Measurements from ENCODE around the gene CAMSAP1.

Gene CAMSAP1

DNA sequence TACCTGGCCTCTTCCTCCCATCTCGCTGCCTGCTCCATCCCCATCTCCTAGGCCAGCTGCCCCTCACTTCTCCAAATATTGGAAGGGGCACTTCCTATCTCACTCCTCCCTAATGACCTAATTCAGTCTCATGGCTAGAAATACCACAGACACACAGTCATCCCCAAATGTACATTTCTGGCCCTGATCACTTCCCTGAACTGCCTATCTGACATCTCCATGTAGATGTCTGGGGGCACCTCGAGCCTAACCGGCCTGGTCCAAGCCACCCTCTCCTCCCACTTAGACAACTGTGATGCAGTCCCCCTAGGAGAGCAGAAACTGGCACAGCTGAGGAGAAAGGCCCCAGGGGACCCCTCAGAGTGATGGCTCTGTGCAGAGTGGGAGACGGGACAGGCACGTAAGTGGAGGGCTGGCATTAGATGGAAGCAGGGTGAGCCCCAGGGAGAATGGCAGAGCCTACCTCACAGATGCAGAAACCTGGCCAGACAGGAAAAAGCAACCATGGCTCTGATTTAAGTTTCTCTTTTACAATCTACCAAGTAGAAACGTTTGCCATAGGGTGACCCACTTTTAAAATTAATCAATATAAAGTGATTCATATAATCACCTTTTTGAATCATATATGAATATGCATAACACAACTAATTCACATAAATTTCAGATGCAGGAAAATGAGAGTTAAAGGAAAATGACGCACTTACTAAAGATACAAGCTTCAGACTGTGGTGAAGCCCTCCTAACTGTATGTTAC is 22.1 kb downstream of the CAMSAP1 start:
- DNase-seq (ENCODE audit: low spot score) (no peak), ATAC-seq (ENCODE audit: low read depth) (no peak)
- H3K9me3 ChIP-seq (ENCODE audit: severe bottlenecking) = no peaks in the 10 kb centered on the region
- no peak overlapping the region for H3K4me3 ChIP-seq (ENCODE audit: severe bottlenecking)
- peaks cover 42% of the 10 kb centered on the region for H3K4me1 ChIP-seq (ENCODE audit: insufficient read depth, poor library complexity, severe bottlenecking)
- TF ChIP-seq, protein P1, sequence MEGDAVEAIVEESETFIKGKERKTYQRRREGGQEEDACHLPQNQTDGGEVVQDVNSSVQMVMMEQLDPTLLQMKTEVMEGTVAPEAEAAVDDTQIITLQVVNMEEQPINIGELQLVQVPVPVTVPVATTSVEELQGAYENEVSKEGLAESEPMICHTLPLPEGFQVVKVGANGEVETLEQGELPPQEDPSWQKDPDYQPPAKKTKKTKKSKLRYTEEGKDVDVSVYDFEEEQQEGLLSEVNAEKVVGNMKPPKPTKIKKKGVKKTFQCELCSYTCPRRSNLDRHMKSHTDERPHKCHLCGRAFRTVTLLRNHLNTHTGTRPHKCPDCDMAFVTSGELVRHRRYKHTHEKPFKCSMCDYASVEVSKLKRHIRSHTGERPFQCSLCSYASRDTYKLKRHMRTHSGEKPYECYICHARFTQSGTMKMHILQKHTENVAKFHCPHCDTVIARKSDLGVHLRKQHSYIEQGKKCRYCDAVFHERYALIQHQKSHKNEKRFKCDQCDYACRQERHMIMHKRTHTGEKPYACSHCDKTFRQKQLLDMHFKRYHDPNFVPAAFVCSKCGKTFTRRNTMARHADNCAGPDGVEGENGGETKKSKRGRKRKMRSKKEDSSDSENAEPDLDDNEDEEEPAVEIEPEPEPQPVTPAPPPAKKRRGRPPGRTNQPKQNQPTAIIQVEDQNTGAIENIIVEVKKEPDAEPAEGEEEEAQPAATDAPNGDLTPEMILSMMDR (IDR thresholded peaks at IDR 0.05; ENCODE audit: poor library complexity, severe bottlenecking) = no peak
- no peaks in the 10 kb centered on the region for H3K27me3 ChIP-seq (ENCODE audit: insufficient read depth, poor library complexity, severe bottlenecking)
- H3K36me3 ChIP-seq (ENCODE audit: low read depth) = peaks cover 8% of the 10 kb centered on the region; the same call in 1 of the 2 replicates
- peak overlapping the region; percentile 30 for H3K27ac ChIP-seq (ENCODE audit: poor library complexity, severe bottlenecking)

DNA sequence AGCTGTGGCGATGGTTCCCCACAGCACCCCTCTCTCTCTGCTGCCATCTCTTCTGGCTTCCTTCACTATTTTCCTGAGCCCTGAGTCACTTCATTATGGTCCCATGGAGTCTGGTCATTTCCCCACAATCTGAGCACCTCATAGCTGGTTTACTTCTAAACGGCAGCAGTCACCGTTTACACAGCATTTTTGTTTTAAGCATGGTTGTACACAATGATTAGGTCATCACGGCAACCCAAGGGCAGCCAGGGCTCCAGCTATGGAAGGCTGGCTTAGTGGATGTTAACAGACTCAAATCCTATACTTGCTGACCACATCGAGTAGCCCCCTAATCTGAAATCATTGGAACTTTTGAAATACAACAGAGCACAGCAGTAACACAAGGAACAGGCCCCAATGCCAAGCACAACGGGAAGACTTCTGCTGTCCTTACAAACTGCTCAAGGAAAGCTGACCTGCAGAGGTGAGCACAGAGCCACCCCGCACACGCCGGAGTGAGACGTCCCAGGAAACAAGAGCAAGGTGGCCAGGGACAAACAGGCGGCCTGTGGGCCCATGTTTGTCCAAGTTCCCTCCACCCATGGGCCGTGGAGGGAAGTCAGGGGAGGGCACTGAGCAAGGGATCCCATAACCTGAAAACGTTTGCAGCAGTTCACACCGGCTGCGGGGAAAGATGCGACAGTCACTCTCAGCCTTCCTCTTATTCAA is 22.9 kb downstream of the CAMSAP1 start:
- peak; percentile 36 for DNase-seq (ENCODE audit: low spot score)

DNA sequence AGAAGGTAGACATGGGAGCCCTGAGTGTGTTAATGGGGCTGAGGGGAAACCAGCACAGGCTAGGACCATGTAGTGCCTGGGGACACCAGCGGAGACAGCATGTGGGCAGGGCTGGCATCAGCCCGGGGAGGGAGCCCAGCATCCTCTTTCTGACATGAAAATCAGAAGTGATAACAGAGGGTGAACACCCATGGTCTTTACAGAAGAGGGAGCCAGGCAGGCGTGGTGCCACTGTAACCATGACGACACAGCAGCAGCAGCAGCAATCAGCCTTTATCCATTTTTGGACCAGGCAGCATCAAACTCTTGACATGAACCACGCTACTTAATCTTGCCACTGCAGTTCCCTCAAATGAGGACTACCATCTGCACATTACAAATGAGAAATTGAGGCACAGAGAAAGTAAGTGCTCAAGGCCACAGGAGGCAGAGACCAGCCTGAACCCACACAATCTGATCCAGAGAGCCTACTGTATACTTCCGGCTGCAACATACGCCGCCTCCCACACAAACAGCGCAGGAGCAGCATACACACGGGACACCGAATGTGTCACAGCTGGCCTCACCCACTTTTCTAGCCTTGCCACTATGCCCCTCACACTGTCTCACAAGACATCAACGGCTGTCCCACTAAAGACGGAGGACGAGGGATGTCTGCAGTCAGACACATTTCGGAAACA is 23.8 kb downstream of the CAMSAP1 start:
- peaks cover 8% of the 10 kb centered on the region; the same call in 1 of the 2 replicates for H3K36me3 ChIP-seq (ENCODE audit: low read depth)
- TF ChIP-seq, protein P1 (IDR thresholded peaks at IDR 0.05; ENCODE audit: poor library complexity, severe bottlenecking) = no peak
- peaks cover 25% of the 10 kb centered on the region for H3K4me1 ChIP-seq (ENCODE audit: insufficient read depth, poor library complexity, severe bottlenecking)
- H3K27ac ChIP-seq (ENCODE audit: poor library complexity, severe bottlenecking) = no peak overlapping the region
- no peak overlapping the region for H3K4me3 ChIP-seq (ENCODE audit: severe bottlenecking)
- H3K9me3 ChIP-seq (ENCODE audit: severe bottlenecking) = no peaks in the 10 kb centered on the region
- ATAC-seq (ENCODE audit: low read depth) (no peak), DNase-seq (ENCODE audit: low spot score) (no peak)
- H3K27me3 ChIP-seq (ENCODE audit: insufficient read depth, poor library complexity, severe bottlenecking) = no peaks in the 10 kb centered on the region

More for the DNA sequence above, 22.9 kb downstream of the CAMSAP1 start:
- H3K36me3 ChIP-seq (ENCODE audit: low read depth) = peaks cover 8% of the 10 kb centered on the region; the same call in 1 of the 2 replicates
- no peaks in the 10 kb centered on the region for H3K27me3 ChIP-seq (ENCODE audit: insufficient read depth, poor library complexity, severe bottlenecking)
- H3K9me3 ChIP-seq (ENCODE audit: severe bottlenecking) = no peaks in the 10 kb centered on the region
- peaks cover 34% of the 10 kb centered on the region for H3K4me1 ChIP-seq (ENCODE audit: insufficient read depth, poor library complexity, severe bottlenecking)
- ATAC-seq (ENCODE audit: low read depth) = no peak
- TF ChIP-seq, protein P1 (IDR thresholded peaks at IDR 0.05; ENCODE audit: poor library complexity, severe bottlenecking) = no peak
- H3K4me3 ChIP-seq (ENCODE audit: severe bottlenecking) = no peak overlapping the region
- H3K27ac ChIP-seq (ENCODE audit: poor library complexity, severe bottlenecking) = no peak overlapping the region

DNA sequence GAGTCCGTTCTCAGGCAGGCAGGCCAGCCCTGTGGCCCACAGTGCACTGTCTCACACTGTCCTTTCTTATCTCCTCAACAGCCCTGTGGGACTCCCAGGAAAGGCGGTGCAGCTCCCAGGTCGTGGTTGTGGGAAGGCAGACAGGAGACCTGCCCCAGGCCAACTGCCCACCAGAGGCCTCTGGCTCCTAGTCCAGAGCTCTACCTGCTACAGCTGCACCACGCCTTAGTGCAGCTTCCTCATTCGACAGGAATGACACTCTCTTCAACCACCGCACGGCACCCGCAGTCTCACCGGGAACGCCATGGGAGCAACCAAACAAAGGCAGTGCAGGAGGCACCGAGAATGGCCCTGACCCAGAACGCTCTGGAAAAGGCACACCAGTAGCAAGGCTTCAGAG is 25.3 kb downstream of the CAMSAP1 start:
- peaks cover 8% of the 10 kb centered on the region; the same call in 1 of the 2 replicates for H3K36me3 ChIP-seq (ENCODE audit: low read depth)
- ATAC-seq (ENCODE audit: low read depth) (no peak), DNase-seq (ENCODE audit: low spot score) (no peak)
- H3K27me3 ChIP-seq (ENCODE audit: insufficient read depth, poor library complexity, severe bottlenecking) = no peaks in the 10 kb centered on the region
- TF ChIP-seq, protein P1 (IDR thresholded peaks at IDR 0.05; ENCODE audit: poor library complexity, severe bottlenecking) = no peak
- H3K27ac ChIP-seq (ENCODE audit: poor library complexity, severe bottlenecking) = no peak overlapping the region
- no peak overlapping the region for H3K4me3 ChIP-seq (ENCODE audit: severe bottlenecking)
- peaks cover 20% of the 10 kb centered on the region for H3K4me1 ChIP-seq (ENCODE audit: insufficient read depth, poor library complexity, severe bottlenecking)
- H3K9me3 ChIP-seq (ENCODE audit: severe bottlenecking) = no peaks in the 10 kb centered on the region

All from RWPE2 (cell line).